PC-3 (cell line): ENCODE results near the gene EFNB1. TPM values are rescaled to one million over a fixed set of nuclear protein-coding genes. Genes with fewer than 3 reads are reported as not detected.

Source experiments
- ATAC-seq: fragments of 200-7000 bp; cut with Tn5 transposase; 2 replicates; pipeline ENCODE4 v1.9.1; 2020; ENCODE audit warnings: mild to moderate bottlenecking, moderate library complexity
- BruUV-seq: library from RNA; stranded (reverse); fragments of 400-500 nt; replicated peaks from 2 replicates; lab custom pipeline; 2021; lab: Mats Ljungman, UMichigan
- CTCF ChIA-PET: fragments of 300-600 bp; sonication (Branson Sonifier 250); formaldehyde crosslinking; loops from one replicate; lab custom pipeline; 2022; ENCODE audit warnings: antibody characterized with exemption; lab: Charles Lee
- POLR2A ChIA-PET: fragments of 300-600 bp; sonication (Branson Sonifier 250); formaldehyde crosslinking; loops from one replicate; lab custom pipeline; 2022; ENCODE audit warnings: antibody characterized with exemption; ENCODE audit not compliant: unreplicated experiment; lab: Charles Lee
- DNase-seq: peaks from one replicate; pipeline ENCODE4 v3.0.0-alpha.2; 2015
- H2AFZ ChIP-seq: fragments of 300-600 bp; sonication (generic); 2 replicates; pipeline ENCODE4 v1.6.0; 2016; ENCODE audit warnings: antibody characterized with exemption, low read length
- H3F3A ChIP-seq: fragments of 300-600 bp; sonication (generic); one replicate; pipeline ENCODE4 v1.6.0; 2017; ENCODE audit warnings: antibody characterized with exemption, low read length, control low read depth, mild to moderate bottlenecking; ENCODE audit not compliant: unreplicated experiment
- H3K27ac ChIP-seq: fragments of 300-600 bp; sonication (generic); 2 replicates; pipeline ENCODE4 v1.5.1; 2016; ENCODE audit warnings: mild to moderate bottlenecking, low read length
- H3K27me3 ChIP-seq: fragments of 300-600 bp; sonication (generic); 2 replicates; pipeline ENCODE4 v1.6.1; 2016; ENCODE audit warnings: low read length, mixed read lengths
- H3K36me3 ChIP-seq: fragments of 300-600 bp; sonication (generic); 2 replicates; pipeline ENCODE4 v1.6.1; 2016; ENCODE audit warnings: low read depth, mixed run types, low read length, mixed read lengths
- H3K4me1 ChIP-seq: fragments of 300-600 bp; sonication (generic); 2 replicates; pipeline ENCODE4 v1.5.1; 2016; ENCODE audit warnings: low read length; ENCODE audit not compliant: insufficient read depth
- H3K4me2 ChIP-seq: fragments of 300-600 bp; sonication (generic); 2 replicates; pipeline ENCODE4 v1.6.0; 2016; ENCODE audit warnings: low read length
- H3K4me3 ChIP-seq: fragments of 300-600 bp; sonication (generic); 2 replicates; pipeline ENCODE4 v1.5.1; 2016; ENCODE audit warnings: mild to moderate bottlenecking, low read length, mixed read lengths
- H3K79me2 ChIP-seq: fragments of 300-600 bp; sonication (generic); 2 replicates; pipeline ENCODE4 v1.6.1; 2017; ENCODE audit warnings: low read length, mixed read lengths
- H3K9ac ChIP-seq: fragments of 300-600 bp; sonication (generic); 2 replicates; pipeline ENCODE4 v1.6.0; 2016; ENCODE audit warnings: mild to moderate bottlenecking, low read length
- H3K9me2 ChIP-seq: fragments of 300-600 bp; sonication (generic); replicated peaks from 2 replicates; pipeline ENCODE4 v1.6.1; 2016; ENCODE audit warnings: mixed run types, low read length, mixed read lengths
- H3K9me3 ChIP-seq: fragments of 300-600 bp; sonication (generic); 2 replicates; pipeline ENCODE4 v1.6.1; 2016; ENCODE audit warnings: low read length, mixed read lengths
- H4K20me1 ChIP-seq: fragments of 300-600 bp; sonication (generic); 2 replicates; pipeline ENCODE4 v1.6.1; 2016; ENCODE audit warnings: low read length, mixed read lengths
- CTCF ChIP-seq: fragments of 300-600 bp; sonication (generic); conservative IDR thresholded peaks from 2 replicates; pipeline ENCODE4 v1.5.1; 2017; ENCODE audit warnings: antibody characterized with exemption, low read depth, mild to moderate bottlenecking, low read length
- EZH2 ChIP-seq: fragments of 300-600 bp; sonication (generic); IDR thresholded peaks from one replicate; pipeline ENCODE4 v1.6.1; 2017; ENCODE audit warnings: antibody characterized with exemption, mild to moderate bottlenecking, low read length; ENCODE audit not compliant: unreplicated experiment
- EZH2phosphoT487 ChIP-seq: fragments of 300-600 bp; sonication (generic); IDR thresholded peaks from 2 replicates; pipeline ENCODE4 v1.6.1; 2018; ENCODE audit warnings: mild to moderate bottlenecking, antibody characterized with exemption, low read length, borderline replicate concordance
- intact Hi-C: fragments of 100-400 bp; cut with micrococcal nuclease; formaldehyde crosslinking; loops from 2 replicates; pipeline ENCODE4 v1.9.0; 2023
- total RNA-seq: library from RNA; depleted of rRNA; stranded (reverse); fragments of >200 nt; gene quantifications from 2 replicates; pipeline ENCODE4 v1.2.3, GENCODE V29; 2014

EFNB1 gene
- total RNA-seq, 1 experiment from 2014 or later, result 102 TPM

- ATAC-seq, result peak; percentile 12
- Histone ChIP-seq H3K27ac (no peak overlapping the region), H2AFZ (no peak overlapping the region), H3K4me1 (peaks cover 15% of the 10 kb centered on the region; the same call in 1 of the 2 replicates), H3K9me3 (no peaks in the 10 kb centered on the region), H3F3A (no peaks in the 10 kb centered on the region), H3K27me3 (no peaks in the 10 kb centered on the region), H3K4me3 (no peak overlapping the region), H3K9ac (no peak overlapping the region), H3K4me2 (no peak overlapping the region), H3K36me3 (peaks cover 12% of the 10 kb centered on the region; the same call in 1 of the 2 replicates), H3K9me2 (no peaks in the 10 kb centered on the region), H3K79me2 (peaks cover 14% of the 10 kb centered on the region; the same call in 1 of the 2 replicates), H4K20me1 (no peaks in the 10 kb centered on the region)
- no TSS peak for BruUV-seq
- POLR2A ChIA-PET, result no interaction called here
- TF ChIP-seq EZH2phosphoT487, result no peak
- no peak for TF ChIP-seq EZH2
- no peak for TF ChIP-seq CTCF
- DNase-seq, result no peak
- intact Hi-C loops, result no loop called here
- CTCF ChIA-PET, result no interaction called here
Measured at GRCh38 chrX:68842781-68843581, 14.2 kb downstream of the EFNB1 start.

- H3K79me2 ChIP-seq, result peaks cover 4% of the 10 kb centered on the region; the same call in 1 of the 2 replicates
- CTCF ChIA-PET, result interaction anchor here (0.6 kb wide), 1 partner anchor 79 kb away, joined by 3 read pairs; no protein-coding TSS in a partner anchor
- H3K4me2 ChIP-seq, result no peak overlapping the region
- H3K9ac ChIP-seq, result no peak overlapping the region
- no peaks in the 10 kb centered on the region for H3K27me3 ChIP-seq
- ATAC-seq (peak; percentile 66), DNase-seq (peak; percentile 59)
- H3K27ac ChIP-seq, result no peak overlapping the region
- intact Hi-C loops, result no loop called here
- no peaks in the 10 kb centered on the region for H4K20me1 ChIP-seq
- POLR2A ChIA-PET, result interaction anchor here (0.6 kb wide), 1 partner anchor 217 kb away, joined by 4 read pairs; no protein-coding TSS in a partner anchor
- no peaks in the 10 kb centered on the region for H3F3A ChIP-seq
- no peak for TF ChIP-seq EZH2phosphoT487
- no peak for TF ChIP-seq CTCF
- TF ChIP-seq EZH2, result no peak
- peaks cover 7% of the 10 kb centered on the region; the same call in 1 of the 2 replicates for H3K36me3 ChIP-seq
- H2AFZ ChIP-seq, result no peak overlapping the region
- H3K9me2 ChIP-seq, result no peaks in the 10 kb centered on the region
- H3K4me3 ChIP-seq, result no peak overlapping the region
- no peaks in the 10 kb centered on the region for H3K9me3 ChIP-seq
- H3K4me1 ChIP-seq, result peaks cover 15% of the 10 kb centered on the region; the same call in 1 of the 2 replicates
- BruUV-seq, result no TSS peak
Measured at GRCh38 chrX:68843992-68844391, 15.2 kb downstream of the EFNB1 start.
